ENCODE data around the gene NARF.
"Not testable (repeated sequence)": the region's sequence is repeated elsewhere in the genome, so short reads cannot be mapped to it uniquely, and the experiment has no call there.

NARF gene

GRCh38 chr17:82449131-82449882 lies 9.2 kb upstream of the NARF start:
- Histone ChIP-seq H3K27ac (peak overlapping the region; percentile 83), H3K79me2 (no peaks in the 10 kb centered on the region), H3K9ac (no peak overlapping the region), H3K36me3 (ENCODE audit: control insufficient read depth, insufficient read depth, low read length) (no peaks in the 10 kb centered on the region), H3K27me3 (ENCODE audit: control insufficient read depth, insufficient read depth, low read length) (no peaks in the 10 kb centered on the region), H3K4me3 (ENCODE audit: low read depth, low read length) (peak overlapping the region; percentile 80), H3K9me3 (ENCODE audit: control insufficient read depth, low read length) (no peaks in the 10 kb centered on the region), H3K4me1 (peaks cover 4% of the 10 kb centered on the region), H3K4me2 (ENCODE audit: low read length) (peak overlapping the region; percentile 83), H2AFZ (no peak overlapping the region)
- TF ChIP-seq, protein P1, sequence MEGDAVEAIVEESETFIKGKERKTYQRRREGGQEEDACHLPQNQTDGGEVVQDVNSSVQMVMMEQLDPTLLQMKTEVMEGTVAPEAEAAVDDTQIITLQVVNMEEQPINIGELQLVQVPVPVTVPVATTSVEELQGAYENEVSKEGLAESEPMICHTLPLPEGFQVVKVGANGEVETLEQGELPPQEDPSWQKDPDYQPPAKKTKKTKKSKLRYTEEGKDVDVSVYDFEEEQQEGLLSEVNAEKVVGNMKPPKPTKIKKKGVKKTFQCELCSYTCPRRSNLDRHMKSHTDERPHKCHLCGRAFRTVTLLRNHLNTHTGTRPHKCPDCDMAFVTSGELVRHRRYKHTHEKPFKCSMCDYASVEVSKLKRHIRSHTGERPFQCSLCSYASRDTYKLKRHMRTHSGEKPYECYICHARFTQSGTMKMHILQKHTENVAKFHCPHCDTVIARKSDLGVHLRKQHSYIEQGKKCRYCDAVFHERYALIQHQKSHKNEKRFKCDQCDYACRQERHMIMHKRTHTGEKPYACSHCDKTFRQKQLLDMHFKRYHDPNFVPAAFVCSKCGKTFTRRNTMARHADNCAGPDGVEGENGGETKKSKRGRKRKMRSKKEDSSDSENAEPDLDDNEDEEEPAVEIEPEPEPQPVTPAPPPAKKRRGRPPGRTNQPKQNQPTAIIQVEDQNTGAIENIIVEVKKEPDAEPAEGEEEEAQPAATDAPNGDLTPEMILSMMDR (IDR thresholded peaks at IDR 0.05), result no peak

GRCh38 chr17:82449883-82450356 lies 8.6 kb upstream of the NARF start:
- Histone ChIP-seq H3K27me3 (ENCODE audit: control insufficient read depth, insufficient read depth, low read length) (no peaks in the 10 kb centered on the region), H3K4me1 (peaks cover 4% of the 10 kb centered on the region), H3K79me2 (no peaks in the 10 kb centered on the region), H3K27ac (peak overlapping the region; percentile 83), H3K4me2 (ENCODE audit: low read length) (peak overlapping the region; percentile 83), H3K9ac (no peak overlapping the region), H2AFZ (peak overlapping the region; percentile 95), H3K4me3 (ENCODE audit: low read depth, low read length) (peak overlapping the region; percentile 80), H3K9me3 (ENCODE audit: control insufficient read depth, low read length) (no peaks in the 10 kb centered on the region), H3K36me3 (ENCODE audit: control insufficient read depth, insufficient read depth, low read length) (no peaks in the 10 kb centered on the region)
- TF ChIP-seq, protein P1 (IDR thresholded peaks at IDR 0.05), result no peak

GRCh38 chr17:82450357-82451106 lies 8.0 kb upstream of the NARF start, which contains the start of gene CYBC1:
Gene CYBC1 (minus strand): TSS chr17:82450752. CDS start chr17:82449254, 1,498 bp downstream.
- Histone ChIP-seq H3K4me3 (ENCODE audit: low read depth, low read length) (peak within 1 kb of the TSS; percentile 80), H3K9ac (no peak within 1 kb of the TSS), H3K9me3 (ENCODE audit: control insufficient read depth, low read length) (no peaks in the 10 kb centered on the region), H3K27ac (peak within 1 kb of the TSS; percentile 83), H3K27me3 (ENCODE audit: control insufficient read depth, insufficient read depth, low read length) (no peaks in the 10 kb centered on the region), H3K79me2 (no peaks in the 10 kb centered on the region), H3K36me3 (ENCODE audit: control insufficient read depth, insufficient read depth, low read length) (no peaks in the 10 kb centered on the region), H3K4me1 (peaks cover 4% of the 10 kb centered on the region), H3K4me2 (ENCODE audit: low read length) (peak within 1 kb of the TSS; percentile 86), H2AFZ (peak within 1 kb of the TSS; percentile 95)
- TF ChIP-seq, protein P1 (IDR thresholded peaks at IDR 0.05), result no peak

- Histone ChIP-seq H2AFZ (no peak overlapping the region), H3K9me3 (ENCODE audit: control insufficient read depth, low read length) (no peaks in the 10 kb centered on the region), H3K4me1 (peaks cover 5% of the 10 kb centered on the region), H3K36me3 (ENCODE audit: control insufficient read depth, insufficient read depth, low read length) (no peaks in the 10 kb centered on the region), H3K79me2 (no peaks in the 10 kb centered on the region), H3K27me3 (ENCODE audit: control insufficient read depth, insufficient read depth, low read length) (no peaks in the 10 kb centered on the region), H3K4me2 (ENCODE audit: low read length) (no peak overlapping the region), H3K9ac (no peak overlapping the region), H3K4me3 (ENCODE audit: low read depth, low read length) (no peak overlapping the region), H3K27ac (no peak overlapping the region)
- TF ChIP-seq, protein P1 (IDR thresholded peaks at IDR 0.05), result no peak
Observed at GRCh38 chr17:82452162-82452561, 6.4 kb upstream of the NARF start.

- not testable (repeated sequence) for H3K9ac ChIP-seq; H3K36me3 ChIP-seq (ENCODE audit: control insufficient read depth, insufficient read depth, low read length); H2AFZ ChIP-seq; H3K4me3 ChIP-seq (ENCODE audit: low read depth, low read length); H3K4me2 ChIP-seq (ENCODE audit: low read length); H3K79me2 ChIP-seq; H3K9me3 ChIP-seq (ENCODE audit: control insufficient read depth, low read length); H3K27ac ChIP-seq; H3K27me3 ChIP-seq (ENCODE audit: control insufficient read depth, insufficient read depth, low read length)
- H3K4me1 ChIP-seq, result peaks cover 12% of the 10 kb centered on the region
Observed at GRCh38 chr17:82453151-82453550, 5.4 kb upstream of the NARF start.

DNA sequence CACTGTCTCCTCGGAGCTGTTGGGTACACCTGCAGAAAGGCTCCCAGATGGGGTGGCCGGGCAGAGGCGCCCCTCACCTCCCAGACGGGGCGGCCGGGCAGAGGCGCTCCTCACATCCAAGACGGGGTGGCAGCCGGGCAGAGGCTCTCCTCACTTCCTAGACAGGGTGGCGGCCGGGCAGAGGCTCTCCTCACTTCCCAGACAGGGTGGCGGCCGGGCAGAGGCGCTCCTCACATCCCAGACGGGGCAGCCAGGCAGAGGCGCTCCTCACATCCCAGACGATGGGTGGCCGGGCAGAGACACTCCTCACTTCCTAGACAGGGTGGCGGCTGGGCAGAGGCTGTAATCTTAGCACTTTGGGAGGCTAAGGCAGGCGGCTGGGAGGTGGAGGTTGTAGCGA lies 4.8 kb upstream of the NARF start:
- H3K9me3 ChIP-seq (ENCODE audit: control insufficient read depth, low read length); H3K79me2 ChIP-seq; H3K4me2 ChIP-seq (ENCODE audit: low read length); H3K27ac ChIP-seq; H3K36me3 ChIP-seq (ENCODE audit: control insufficient read depth, insufficient read depth, low read length); H3K27me3 ChIP-seq (ENCODE audit: control insufficient read depth, insufficient read depth, low read length); H3K9ac ChIP-seq; H3K4me3 ChIP-seq (ENCODE audit: low read depth, low read length); H2AFZ ChIP-seq: not testable (repeated sequence)
- peaks cover 12% of the 10 kb centered on the region for H3K4me1 ChIP-seq
